CD4-positive, alpha-beta T cell treated with Interleukin-10 for 1 hour (primary cell): Measurements from ENCODE around the gene PBX3.
"Not testable (repeated sequence)": the region's sequence is repeated elsewhere in the genome, so short reads cannot be mapped to it uniquely, and the experiment has no call there.

Experiments used
- DNase-seq: peaks from one replicate; pipeline ENCODE4 v3.0.0-alpha.2; 2020

PBX3 gene

DNA sequence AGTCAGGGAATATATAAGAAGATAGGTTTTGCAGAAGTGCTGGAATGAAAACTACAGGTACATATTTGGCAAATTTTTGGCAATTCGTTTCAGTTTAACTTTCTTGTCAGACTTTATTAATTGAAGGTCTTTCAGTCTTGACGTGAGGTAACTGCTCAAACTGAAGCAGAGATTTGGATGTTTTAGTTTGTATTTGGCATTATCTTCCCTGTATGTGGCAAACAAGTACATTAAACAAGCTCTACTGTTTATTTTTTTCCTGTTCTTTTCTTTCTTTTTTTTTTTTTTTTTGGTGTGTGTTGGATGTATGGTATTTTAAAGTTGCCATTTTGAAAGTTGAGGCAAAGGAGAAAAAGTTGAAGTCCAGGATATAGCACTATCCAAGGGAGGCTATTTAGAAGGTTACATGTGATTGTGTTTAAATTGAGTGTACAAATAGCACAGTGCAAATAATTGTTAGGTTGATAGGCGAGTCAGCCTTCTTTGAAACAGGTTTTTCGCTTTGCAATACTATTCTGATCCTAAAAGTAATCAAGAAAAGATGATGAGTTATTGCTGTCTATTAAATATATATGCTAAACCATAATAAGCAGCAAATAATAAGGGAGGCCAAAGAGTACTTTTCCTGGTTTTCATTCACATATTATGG, 2.2 kb downstream of the PBX3 start:
- no peak for DNase-seq

DNA sequence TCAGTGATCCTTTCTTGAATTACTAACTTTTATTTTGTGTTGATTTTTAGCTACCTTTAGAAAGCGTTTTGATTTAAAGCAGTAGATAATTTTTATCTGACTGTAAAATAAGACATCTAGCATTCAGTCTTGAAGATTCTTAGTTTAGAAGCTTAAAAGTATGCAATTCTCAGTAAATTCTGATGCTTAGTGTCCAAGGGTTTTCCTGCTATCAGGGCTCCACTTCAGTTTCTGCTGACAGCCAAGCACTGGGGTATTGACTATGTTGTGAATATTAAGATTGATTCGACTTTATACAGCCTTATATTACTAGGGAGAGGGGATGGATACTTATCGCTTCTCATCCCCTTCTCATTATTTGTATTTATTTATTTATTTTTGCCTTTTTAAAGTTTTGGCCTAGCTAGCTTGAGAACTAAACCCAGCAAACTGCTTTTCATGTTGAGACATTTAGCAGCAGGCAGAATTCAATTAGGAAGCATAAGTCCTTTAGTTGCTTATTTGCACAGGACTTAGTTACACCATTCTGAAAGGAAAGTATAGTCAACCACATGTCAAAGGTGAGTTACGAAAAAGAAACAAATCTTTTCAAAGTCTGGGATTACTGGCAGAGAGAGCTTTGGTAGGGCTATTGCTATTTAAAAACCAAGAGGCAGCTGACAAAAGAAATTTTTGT, 2.9 kb downstream of the PBX3 start:
- no peak for DNase-seq

DNA sequence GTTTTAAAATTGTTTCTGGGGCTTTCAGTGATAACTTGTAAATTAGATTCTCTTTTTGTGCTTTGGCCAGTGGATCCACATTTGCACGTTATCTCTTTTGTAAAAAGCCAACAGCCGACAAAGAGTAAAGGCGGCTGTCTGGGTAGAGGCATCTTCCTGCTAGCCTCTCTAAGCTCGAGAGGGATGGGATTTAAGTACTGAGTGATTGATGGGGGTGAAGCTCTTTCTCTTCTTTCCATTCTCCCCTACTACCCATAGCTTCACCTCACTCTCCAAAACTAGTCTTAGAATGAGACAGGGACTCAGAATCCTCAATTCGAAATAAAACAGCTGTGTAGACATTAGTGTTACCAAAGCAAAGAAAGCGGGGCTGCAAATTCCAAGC, 3.4 kb downstream of the PBX3 start:
- no peak for DNase-seq

DNA sequence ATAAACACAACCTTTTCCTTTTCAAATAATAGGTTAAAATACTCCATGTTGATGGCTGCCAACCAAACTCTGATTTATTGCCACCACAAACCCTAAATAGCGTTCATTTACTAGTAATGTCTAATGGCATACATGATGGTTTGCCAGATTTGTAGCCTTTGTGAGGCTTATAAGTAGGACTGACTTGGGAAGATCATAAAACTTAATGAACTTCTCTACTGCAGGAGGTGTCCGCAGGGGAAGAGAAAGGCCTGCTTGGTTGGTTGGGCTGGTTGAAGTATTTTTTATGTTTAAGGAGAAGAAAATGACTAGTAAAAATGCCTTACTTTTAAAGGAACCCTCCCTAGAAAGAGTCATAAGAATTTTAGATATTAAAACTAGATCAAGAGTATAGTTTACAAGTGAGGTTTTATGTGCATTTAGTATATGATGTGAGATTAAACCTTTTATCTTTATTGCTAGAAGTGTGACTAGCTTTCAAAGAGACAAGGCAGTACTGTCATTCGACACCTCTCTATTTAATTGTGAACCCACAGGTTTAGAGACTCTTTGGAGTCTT, 5.0 kb downstream of the PBX3 start:
- DNase-seq, result no peak

DNA sequence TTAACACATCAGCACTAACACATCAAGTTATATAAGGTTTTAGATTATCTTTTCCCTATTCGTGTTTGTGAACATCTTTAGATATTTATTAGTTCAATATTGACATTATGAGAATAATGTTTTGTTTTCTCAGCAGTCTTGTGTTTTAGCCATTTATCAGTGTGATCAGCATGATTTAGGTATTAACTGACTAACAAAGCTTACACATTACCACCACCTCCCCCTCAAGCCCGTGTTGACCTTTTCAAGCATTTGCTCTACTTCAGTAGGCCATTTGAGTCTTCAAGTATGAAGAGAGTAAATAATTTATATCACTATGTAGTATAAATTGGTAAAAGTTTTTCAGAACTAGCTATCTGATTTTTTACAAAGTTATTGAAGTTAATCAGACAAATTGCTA, 6.9 kb downstream of the PBX3 start:
- no peak for DNase-seq

DNA sequence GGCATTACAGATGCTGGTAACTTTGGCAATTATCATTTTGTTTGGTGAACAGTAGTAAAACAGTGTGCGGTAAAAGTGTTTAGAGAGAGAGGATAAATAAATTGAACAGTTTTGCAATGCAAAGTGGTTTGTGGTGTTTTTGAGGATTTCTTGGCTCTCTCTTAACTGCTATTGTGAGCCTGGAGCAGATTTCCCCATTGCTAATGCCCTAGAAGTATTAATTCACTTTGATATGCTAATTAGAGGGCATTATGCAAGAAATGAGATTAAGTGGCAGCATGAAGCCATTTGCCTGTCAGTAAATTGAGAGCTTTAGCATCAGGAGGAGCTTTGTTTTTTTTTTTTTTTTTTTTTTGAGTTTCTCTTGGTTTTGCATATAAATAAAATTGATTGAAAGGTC, 8.2 kb downstream of the PBX3 start:
- DNase-seq, result no peak

DNA sequence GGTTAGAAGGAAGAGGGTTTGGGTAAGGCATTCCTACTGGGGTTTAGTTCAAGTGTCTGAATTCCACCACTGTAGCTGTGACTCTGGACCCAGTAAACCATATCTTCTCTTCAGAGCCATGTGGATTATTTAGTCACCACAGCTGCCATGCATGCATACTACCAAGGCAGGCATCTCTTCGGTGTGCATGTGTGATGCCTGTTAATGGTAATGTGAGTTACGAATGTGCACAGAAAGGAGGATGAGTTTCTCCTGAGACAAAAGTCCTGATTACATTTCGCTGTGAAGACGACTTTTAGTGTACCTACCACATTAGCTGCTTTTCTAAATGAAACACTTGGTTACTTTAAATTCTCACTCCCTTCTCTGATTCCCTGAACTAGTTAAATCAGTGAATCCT, 9.3 kb downstream of the PBX3 start:
- DNase-seq, result no peak

DNA sequence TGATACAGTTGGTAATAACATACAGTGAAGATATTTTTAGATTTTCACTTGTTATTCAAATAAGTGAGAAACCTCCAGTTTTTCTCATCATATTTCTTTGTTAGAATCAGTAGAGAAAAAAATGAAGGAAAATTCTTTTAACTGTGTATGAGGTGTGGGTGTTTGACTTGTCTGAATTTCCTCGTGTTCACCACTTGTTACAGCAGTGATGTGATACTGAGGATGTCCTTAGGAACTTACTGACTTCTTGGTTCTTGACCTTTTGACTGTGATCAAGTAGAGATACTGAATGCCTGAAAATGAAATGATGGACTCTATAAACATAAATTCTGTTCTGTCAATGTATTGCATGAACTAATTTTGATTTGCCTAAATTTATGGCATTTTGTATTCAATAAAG, 10.7 kb downstream of the PBX3 start:
- DNase-seq, result no peak

DNA sequence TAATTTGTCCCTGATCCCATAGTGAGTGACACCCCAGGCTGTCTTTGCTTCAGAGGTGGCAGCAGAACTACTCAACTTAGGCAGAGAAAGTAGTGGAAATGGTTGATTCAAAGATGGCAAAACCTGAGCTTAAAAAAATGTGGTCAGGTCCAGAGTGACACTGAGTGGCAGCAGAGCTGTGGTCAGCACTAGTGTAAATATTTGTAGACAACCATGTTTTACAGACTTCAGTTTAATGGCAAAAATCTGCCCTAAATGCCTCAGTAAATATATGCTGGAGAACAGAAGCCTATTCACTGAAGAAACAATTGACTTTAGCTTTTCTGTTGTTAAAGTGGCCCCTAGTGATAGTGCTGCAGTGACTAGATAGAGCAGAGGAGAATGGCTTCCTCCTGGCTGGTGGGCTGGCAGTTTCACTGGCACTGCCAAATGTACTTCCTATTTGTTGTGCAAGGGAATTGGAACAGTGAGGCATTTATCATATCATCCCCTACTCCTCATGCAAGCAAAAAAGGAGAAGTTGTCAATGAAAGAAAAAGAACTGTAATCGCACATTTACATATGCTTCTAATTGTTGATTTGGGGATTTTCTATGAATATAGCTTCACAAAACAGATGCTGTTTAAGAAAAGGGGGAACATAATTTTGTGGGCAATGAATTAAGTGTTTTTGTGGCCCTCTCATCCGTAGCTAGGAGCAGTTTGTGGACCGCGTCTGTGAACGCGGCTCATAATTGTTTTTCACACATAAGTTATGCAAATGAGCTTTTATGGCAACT, 12.0 kb downstream of the PBX3 start:
- peak; percentile 3 for DNase-seq

DNA sequence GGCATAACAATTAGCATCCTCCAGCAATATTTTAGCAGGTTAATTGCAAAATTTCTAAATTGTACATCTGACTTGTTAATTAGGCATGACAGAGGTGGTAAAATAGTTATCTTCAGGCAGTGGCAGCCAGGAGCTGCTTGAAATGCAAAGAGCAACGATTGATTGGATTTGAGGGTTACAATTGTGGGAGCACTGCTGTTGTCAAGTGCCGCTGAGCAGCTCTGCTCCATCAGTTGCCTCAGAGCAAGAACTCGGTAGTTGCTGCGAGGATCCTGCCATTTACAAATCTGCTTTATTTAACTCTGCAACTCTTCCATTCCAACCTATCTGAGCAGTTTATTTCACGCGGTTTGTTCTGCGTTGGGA, 12.6 kb downstream of the PBX3 start:
- no peak for DNase-seq

DNA sequence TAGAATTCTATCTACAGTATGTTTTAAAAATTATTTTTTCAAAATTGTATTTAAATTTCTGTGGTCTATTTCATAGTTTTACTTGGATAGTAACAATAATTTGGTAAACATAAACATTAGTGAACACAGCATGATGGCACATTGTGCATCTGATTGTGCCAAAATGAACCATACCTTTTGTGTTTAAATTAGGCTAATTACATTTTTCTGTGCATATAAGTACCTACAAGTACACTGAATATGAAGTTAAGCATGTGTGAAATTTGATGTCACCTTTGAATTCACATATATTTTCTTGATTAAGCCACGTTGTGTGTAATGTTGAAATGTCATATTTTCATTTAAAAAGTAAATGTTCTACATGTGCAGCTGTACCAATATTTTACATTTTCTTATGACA, 13.4 kb downstream of the PBX3 start:
- no peak for DNase-seq

DNA sequence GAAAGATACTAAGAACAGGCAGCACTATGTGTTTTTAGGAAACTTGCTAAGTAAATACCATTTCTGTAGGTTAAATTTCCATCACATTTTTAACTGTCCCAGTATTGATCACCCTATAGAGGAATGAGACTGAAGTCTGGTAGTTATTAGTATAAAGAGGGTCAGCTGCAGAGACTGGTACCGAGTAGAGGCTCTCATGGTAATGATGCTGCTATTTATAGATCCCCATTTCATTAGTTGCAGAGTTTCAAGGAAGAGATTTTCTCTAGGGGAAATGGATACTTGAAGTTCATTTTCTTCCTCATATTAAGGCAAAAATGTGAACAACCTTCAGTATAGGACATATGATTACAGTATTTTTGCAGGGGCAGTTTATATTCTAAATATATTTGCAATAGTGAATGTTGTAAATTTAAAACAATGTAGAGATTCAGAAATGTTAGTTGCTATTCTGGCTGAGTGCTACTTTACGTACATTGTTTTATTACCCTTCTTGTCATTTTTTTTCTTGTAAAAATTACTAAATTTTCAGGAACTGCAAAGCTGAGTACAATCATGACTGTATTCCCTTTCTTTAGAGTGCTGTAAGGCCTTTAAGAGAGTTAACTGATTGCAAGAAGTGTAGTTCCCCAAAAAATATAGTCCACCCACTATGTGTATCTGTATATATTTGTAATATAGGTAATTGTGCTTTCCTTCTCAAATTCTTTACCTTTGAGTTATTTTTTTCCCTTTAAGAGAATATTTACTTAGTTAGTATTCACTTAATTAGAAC, 14.7 kb downstream of the PBX3 start:
- DNase-seq, result no peak

DNA sequence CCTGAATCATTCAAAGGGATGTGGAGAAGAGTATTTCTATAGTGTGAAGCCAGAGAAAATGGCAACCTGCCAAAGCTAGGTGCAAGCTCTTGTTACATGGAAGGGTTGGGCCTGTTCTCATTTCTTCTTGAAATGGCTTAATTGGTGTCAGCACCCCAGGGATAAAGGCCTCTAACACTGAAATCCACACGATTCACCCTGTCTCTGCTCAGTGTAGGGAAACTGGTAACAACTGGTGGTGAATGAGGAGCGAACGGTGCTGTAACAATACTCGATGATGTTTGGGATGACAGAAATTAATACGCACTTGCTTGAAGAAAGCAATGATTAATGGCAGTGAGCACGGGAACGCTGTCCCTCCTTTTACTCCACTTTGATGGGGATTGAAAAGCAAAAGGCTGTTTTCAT, 16.2 kb downstream of the PBX3 start:
- no peak for DNase-seq

DNA sequence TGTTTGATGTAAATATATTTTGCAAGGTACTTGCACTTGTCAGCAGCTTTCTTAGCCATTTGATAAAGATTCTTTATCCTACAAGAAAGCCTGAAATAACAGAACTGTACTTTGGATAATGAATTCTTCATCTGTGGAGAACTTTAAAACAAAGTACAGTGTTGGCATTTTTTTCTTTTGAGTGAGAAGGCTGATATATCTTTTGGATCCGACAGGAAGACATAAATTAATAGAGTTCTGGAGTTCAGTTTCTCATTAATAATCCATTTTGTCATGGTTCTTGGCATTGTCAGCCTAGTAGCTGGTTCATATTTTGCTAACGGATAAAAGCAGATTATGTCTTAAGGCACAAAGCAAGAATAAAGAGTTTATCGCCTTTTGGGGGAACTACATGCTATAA, 17.0 kb downstream of the PBX3 start:
- no peak for DNase-seq

DNA sequence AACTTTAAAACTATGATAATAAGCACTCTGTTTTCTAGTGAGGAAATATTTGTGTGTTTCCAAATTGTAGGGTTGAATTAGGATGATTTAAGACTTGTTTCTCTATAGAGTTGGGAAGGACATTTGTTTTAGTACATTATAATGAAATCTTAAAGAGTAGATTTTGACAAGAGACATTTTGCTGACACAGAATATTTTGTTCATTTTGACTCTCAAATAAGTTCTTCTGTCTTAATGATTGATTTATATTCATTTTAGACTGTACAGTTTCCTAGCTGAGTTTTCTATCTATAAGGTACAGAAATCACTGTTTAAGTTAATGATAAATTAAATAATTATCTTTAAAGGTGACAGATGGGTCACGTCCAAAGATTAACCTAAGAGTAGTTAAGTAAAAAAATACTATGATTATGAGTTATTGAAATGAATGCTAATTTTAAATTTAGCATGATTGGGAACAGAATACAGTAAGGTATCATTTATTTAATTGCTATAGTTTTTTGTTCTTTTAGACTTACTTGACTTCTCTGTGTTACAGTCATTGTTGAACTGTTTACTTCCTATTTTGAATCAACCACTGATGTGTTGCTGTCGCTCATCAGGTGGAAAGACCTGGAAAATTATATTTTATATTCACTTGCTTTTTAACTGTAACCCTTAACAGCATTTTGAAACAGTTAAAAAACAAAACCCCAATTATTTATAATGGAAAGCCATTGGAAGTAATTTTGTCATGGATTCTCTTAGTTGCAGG, 19.5 kb downstream of the PBX3 start:
- DNase-seq, result no peak

DNA sequence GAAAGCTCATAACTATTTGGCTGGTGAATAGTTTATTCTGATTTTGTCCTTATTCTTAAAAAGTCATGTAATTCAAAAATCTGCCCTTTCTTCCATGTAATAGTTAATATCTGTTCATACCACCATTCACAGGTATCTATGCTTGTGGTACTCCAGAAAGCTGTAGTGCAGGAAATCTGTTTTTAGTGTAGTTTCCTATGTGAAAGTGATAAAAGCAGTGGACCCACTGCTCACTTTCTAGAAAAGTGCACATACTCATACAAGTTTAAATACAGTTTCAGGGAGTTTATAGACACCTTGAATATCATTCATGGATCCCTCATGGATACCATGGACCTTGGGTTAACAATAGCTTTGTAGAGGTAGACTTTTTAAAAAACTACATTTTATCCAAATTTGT, 20.2 kb downstream of the PBX3 start:
- DNase-seq, result no peak

DNA sequence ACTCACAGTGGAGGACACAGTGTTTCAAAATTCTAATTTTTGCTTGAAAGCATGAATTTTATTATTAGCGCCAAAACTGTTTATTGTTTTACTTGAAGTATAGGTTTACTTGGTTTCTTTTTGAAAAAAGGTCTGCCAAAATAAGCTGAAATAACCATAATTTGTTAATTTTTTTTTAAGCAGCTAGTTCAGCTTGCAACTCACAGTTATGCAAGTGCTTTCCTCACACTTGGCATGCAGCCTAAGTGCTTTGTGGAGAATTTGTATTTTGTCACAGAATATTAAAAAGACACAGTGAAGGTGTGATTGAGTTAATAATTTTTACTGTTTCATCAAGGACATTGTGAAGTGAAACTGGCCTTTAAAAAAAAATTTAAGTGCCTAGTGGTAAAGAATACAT, 21.6 kb downstream of the PBX3 start:
- no peak for DNase-seq

DNA sequence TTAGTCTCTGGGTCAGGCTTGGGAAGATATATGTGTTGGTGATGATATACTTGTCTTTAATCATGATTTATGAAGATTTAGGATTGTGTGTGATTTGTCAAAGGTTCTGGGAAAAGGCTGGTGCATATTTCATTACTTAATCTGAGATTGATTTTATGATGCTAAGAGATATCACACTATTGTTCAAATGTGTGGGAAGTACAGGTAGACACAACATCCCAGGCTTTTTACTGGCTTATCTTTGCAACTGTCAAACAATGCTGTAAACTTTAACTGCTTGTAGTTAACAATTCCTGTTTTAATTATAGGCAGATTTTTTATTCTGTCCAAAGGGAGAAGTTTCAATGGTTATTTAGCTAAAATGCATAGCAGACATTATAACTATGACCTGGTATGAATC, 23.9 kb downstream of the PBX3 start:
- DNase-seq, result no peak

DNA sequence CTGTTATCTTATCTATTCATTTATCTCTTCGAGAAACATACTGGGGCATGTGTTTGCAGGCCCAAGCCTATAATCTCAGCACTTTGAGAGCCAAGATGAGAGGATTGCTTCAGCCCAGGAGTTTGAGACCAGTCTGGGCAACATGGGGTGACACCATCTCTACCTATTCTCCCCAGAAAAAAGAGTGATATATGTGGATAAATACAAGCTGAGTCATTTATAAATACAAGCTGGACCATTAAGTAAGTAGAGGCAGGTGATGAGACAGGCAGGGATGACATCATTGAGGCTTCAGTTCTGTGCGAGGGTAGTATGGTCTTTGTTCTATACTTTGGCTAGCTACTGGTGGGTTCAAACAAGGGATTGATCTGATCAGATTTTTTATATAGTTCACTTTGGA, 25.6 kb downstream of the PBX3 start:
- DNase-seq, result no peak

DNA sequence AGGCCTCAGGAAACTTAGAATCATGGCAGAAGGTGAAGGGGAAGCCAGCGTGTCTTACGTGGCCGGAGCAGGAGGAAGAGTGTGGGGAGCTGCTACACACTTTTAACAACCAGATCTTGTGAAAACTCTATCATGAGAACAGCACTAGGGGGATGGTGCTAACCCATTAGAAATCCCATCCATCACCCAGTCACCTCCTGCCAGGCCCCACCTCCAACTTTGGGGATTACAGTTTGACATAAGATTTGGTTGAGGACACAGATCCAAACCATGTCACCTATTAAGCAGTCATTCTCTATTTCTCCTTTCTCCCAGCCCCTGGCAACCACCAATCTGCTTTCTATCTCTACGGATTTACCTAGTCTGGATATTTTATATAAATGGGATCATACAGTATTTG, 26.9 kb downstream of the PBX3 start:
- DNase-seq, result no peak

DNA sequence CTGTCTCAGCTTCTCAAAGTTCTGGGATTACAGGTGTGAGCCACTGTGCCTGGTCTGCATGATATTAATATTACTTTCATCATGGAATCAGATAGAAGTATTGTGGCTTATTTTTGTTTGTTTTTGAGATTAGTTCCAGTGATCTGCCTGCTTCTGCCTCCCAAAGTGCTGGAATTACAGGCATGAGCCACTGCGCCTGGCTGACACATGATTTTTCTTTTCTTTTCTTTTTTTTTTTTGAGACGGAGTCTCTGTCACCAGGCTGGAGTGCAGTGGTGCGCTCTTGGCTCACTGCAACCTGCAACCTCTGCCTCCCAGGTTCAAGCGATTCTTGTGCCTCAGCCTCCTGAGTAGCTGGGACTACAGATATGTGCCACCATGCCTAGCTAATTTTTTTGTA, 29.6 kb downstream of the PBX3 start:
- DNase-seq, result not testable (repeated sequence)

DNA sequence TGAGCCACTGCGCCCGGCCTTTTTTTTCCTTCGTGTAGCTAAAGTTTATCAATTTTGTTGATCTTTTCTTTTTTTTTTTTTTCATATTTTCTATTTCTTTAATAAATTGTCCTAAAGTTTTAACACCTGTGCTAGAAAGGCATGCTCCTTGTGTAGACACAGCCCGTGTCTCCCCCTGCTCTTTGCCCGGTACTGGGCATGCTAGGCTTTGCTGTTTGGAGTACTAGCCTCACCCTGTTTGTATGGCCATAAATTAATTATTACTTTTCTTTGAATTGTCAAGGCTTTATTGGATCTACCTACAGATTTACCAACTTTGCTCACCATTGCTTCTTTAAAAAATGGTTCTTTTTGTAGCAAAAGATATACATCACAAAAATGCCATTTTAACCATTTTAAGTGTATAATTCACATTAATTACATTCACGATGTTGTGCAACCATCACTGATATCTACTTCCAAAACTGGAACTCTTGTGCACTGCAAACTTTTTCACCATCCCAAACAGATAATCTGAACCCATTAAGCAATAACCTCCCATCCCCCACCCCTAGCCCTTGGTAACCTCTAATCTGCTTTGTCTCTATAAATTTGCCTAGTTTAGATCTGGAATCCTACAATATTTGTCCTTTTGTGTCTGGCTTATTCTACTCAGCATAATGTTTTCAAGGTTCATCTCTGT, 31.5 kb downstream of the PBX3 start:
- DNase-seq, result not testable (repeated sequence)
